Liver (tissue), 9 donors: Measurements from ENCODE around the gene SDF4. TPM values are rescaled to one million over a fixed set of nuclear protein-coding genes. Genes with fewer than 3 reads are reported as not detected.

Experiments
- DNase-seq: peaks from one replicate; pipeline ENCODE4 v3.0.0-alpha.2; 2017; ENCODE audit warnings: low spot score
- H3K27ac ChIP-seq, 2 donors: one replicate each; pipeline ENCODE4 v1.7.0; 2013; ENCODE audit warnings: inconsistent platforms in 2 of 2, low read length in 2 of 2, control low read depth in 1 of 2, low read depth in 1 of 2, mild to moderate bottlenecking in 1 of 2
- H3K27me3 ChIP-seq, 4 donors: one replicate each; pipeline versions ENCODE4 v1.6.1 to v1.7.0; 2013; ENCODE audit warnings: low read length in 3 of 4, inconsistent platforms in 1 of 4, mild to moderate bottlenecking in 1 of 4, moderate library complexity in 1 of 4; ENCODE audit not compliant: control insufficient read depth in 4 of 4, insufficient read depth in 4 of 4
- H3K36me3 ChIP-seq, 4 donors: one replicate each; pipeline versions ENCODE4 v1.6.1 to v1.7.0; 2013; ENCODE audit warnings: low read length in 3 of 4, mild to moderate bottlenecking in 3 of 4, low read depth in 1 of 4, moderate library complexity in 1 of 4; ENCODE audit not compliant: control insufficient read depth in 4 of 4, insufficient read depth in 3 of 4
- H3K4me1 ChIP-seq, 4 donors: one replicate each; pipeline versions ENCODE4 v1.6.1 to v1.7.0; 2013; ENCODE audit warnings: low read length in 3 of 4, mild to moderate bottlenecking in 3 of 4, moderate library complexity in 1 of 4; ENCODE audit not compliant: control insufficient read depth in 4 of 4, insufficient read depth in 4 of 4
- H3K4me3 ChIP-seq, 3 donors: one replicate each; pipeline versions ENCODE4 v1.6.1 to v1.7.0; 2013; ENCODE audit warnings: low read length in 3 of 3, control low read depth in 1 of 3, low read depth in 1 of 3, mild to moderate bottlenecking in 1 of 3
- H3K9ac ChIP-seq, 2 donors: one replicate each; pipeline ENCODE4 v1.7.0; 2013; ENCODE audit warnings: low read length in 2 of 2, mild to moderate bottlenecking in 2 of 2, moderate library complexity in 2 of 2, control low read depth in 1 of 2, low read depth in 1 of 2
- H3K9me3 ChIP-seq, 4 donors: one replicate each; pipeline versions ENCODE4 v1.6.1 to v1.7.0; 2013; ENCODE audit warnings: low read length in 3 of 4; ENCODE audit not compliant: control insufficient read depth in 4 of 4
- EGR1 ChIP-seq, 2 donors: IDR thresholded peaks; 2 replicates each; pipeline ENCODE4 v1.6.1; 2016 to 2018; ENCODE audit warnings: antibody characterized with exemption in 2 of 2, low read depth in 2 of 2
- FOXA2 ChIP-seq: IDR thresholded peaks from 2 replicates; pipeline ENCODE4 v1.6.1; 2016; ENCODE audit warnings: antibody characterized with exemption
- HNF4A ChIP-seq, 2 donors: conservative IDR thresholded peaks; 2 replicates each; pipeline ENCODE4 v1.6.1; 2016; ENCODE audit warnings: antibody characterized with exemption in 2 of 2, mild to moderate bottlenecking in 2 of 2
- HNF4G ChIP-seq: IDR thresholded peaks from 2 replicates; pipeline ENCODE4 v1.6.1; 2016; ENCODE audit warnings: antibody characterized with exemption
- NR2F2 ChIP-seq: IDR thresholded peaks from 2 replicates; pipeline ENCODE4 v1.6.1; 2016; ENCODE audit warnings: antibody characterized with exemption
- RAD21 ChIP-seq, 2 donors: IDR thresholded peaks; 2 replicates each; pipeline ENCODE4 v1.6.1; 2016; ENCODE audit warnings: antibody characterized with exemption in 2 of 2, mild to moderate bottlenecking in 2 of 2
- RXRA ChIP-seq, 2 donors: IDR thresholded peaks; 2 replicates each; pipeline ENCODE4 v1.6.1; 2017 to 2018; ENCODE audit warnings: antibody characterized with exemption in 2 of 2, mild to moderate bottlenecking in 1 of 2
- SP1 ChIP-seq: IDR thresholded peaks from 2 replicates; pipeline ENCODE4 v1.6.1; 2018; ENCODE audit warnings: antibody characterized with exemption, mild to moderate bottlenecking
- TAF1 ChIP-seq: conservative IDR thresholded peaks from 2 replicates; pipeline ENCODE4 v1.6.1; 2016; ENCODE audit warnings: antibody characterized with exemption, mild to moderate bottlenecking
- YY1 ChIP-seq: IDR thresholded peaks from 2 replicates; pipeline ENCODE4 v1.6.1; 2016; ENCODE audit warnings: antibody characterized with exemption, mild to moderate bottlenecking
- WGBS: extraction: QIAGEN DNeasy Blood & Tissue Kit; methylation state at CpG from one replicate; pipeline ENCODE4 v1.1.7; 2013; 5-methylcytosine and 5-hydroxymethylcytosine counted together
- polyA plus RNA-seq, 2 donors: library from polyadenylated mRNA; stranded (reverse) in 1 of 2; unstranded in 1 of 2; fragments of 200-250 nt in 1 of 2; fragments of >200 nt in 1 of 2; fragmentation: Nextera tagmentation in 1 of 2; extraction: Ambion mirVana in 1 of 2; gene quantifications; one replicate each; pipeline versions ENCODE4 v1.2.1 to v1.2.3, GENCODE V29; 2013 to 2015
- total RNA-seq, 2 donors: library from RNA; depleted of rRNA; stranded (reverse); fragments of >200 nt; gene quantifications; one replicate each; pipeline ENCODE4 v1.2.3, GENCODE V29; 2014
- TF ChIP-seq, protein P1 (sequence below): IDR thresholded peaks from 2 replicates; pipeline ENCODE4 v1.6.1; 2016; ENCODE audit warnings: antibody characterized with exemption
- TF ChIP-seq, protein P2 (sequence below): fragments of 150-350 bp; IDR thresholded peaks from 2 replicates; pipeline ENCODE4 v1.5.1; 2017; ENCODE audit warnings: improper control_type of control experiment, low read depth, low read length; ENCODE audit not compliant: missing input control
- TF ChIP-seq, protein P3 (sequence below): IDR thresholded peaks from 2 replicates; pipeline ENCODE4 v1.6.1; 2016; ENCODE audit warnings: antibody characterized with exemption
- donor health status: healthy.
- donor health status: healthy.
- donor health status: healthy.
- donor health status: healthy.
- donor health status: healthy.

The SDF4 gene
- total and polyA plus RNA-seq, 4 donors = 48.7 to 180 (median 75.9) TPM

DNA sequence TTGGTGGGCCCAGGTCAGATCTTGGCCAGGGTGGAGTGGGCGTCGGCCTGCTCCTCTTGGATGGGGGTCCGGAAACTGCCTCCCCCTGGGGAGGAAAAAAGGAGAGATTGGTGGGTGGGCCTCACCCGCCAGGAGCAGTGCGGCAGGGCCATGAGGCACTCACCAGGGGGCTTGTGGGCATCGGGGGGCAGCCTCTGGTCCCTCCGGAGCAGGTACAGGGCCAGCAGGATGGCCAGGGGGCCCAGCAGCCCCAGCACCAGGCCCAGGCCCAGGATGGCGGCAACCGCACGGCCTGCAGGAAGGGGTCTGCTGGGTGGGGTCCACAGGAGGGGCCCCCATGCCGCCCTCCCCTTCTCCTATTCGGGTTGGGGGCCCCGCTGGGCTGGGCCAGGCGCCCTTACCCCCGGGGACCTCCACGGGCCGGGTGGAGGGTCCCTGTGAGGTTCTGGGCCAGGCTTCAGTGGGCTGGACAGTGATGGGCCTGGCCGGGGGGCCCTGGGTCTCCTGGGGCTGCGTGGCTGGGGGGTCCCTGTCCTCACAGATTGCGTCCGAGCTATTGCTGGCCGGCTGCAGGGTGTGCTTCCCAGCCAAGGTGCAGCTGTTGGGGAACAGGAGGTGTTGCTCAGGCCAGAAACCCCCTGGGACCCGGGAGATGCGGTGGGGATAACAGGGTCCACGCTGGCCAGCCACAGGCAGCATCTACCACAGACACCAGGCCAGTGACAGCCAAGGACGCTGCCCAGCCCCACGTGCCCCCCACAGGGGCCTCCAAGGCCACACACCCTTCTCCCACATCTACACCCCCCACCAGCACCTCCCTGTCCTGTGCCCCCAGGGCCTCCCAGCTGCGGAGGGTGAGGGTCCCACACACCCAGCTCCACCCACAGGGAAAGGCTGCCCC, 20.0 kb downstream of the SDF4 start:
- no peak overlapping the region for H3K27ac ChIP-seq
- no peak for DNase-seq
- peaks cover 0 to 2% (median 0%) of the 10 kb centered on the region in 4 donors for H3K27me3 ChIP-seq
- TF ChIP-seq HNF4G (no peak), FOXA2 (no peak), NR2F2 (no peak), YY1 (no peak), SP1 (no peak), TAF1 (no peak), HNF4A (conservative IDR thresholded peaks at IDR 0.05) (no peak), RXRA (IDR thresholded peaks at IDR 0.05) (no peak), EGR1 (IDR thresholded peaks at IDR 0.05; ENCODE audit: low read depth in 2 of 2) (no peak), RAD21 (IDR thresholded peaks at IDR 0.05) (no peak)
- TF ChIP-seq, protein P1, sequence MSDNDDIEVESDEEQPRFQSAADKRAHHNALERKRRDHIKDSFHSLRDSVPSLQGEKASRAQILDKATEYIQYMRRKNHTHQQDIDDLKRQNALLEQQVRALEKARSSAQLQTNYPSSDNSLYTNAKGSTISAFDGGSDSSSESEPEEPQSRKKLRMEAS = no peak
- H3K4me3 ChIP-seq = no peak overlapping the region
- peaks cover 0 to 8% (median 2%) of the 10 kb centered on the region in 4 donors for H3K36me3 ChIP-seq
- no peak overlapping the region for H3K9ac ChIP-seq
- 91% methylated on average over 28 of the region's 28 CpGs for WGBS
- peaks cover 0 to 8% (median 0%) of the 10 kb centered on the region in 4 donors for H3K4me1 ChIP-seq
- no peaks in the 10 kb centered on the region for H3K9me3 ChIP-seq

DNA sequence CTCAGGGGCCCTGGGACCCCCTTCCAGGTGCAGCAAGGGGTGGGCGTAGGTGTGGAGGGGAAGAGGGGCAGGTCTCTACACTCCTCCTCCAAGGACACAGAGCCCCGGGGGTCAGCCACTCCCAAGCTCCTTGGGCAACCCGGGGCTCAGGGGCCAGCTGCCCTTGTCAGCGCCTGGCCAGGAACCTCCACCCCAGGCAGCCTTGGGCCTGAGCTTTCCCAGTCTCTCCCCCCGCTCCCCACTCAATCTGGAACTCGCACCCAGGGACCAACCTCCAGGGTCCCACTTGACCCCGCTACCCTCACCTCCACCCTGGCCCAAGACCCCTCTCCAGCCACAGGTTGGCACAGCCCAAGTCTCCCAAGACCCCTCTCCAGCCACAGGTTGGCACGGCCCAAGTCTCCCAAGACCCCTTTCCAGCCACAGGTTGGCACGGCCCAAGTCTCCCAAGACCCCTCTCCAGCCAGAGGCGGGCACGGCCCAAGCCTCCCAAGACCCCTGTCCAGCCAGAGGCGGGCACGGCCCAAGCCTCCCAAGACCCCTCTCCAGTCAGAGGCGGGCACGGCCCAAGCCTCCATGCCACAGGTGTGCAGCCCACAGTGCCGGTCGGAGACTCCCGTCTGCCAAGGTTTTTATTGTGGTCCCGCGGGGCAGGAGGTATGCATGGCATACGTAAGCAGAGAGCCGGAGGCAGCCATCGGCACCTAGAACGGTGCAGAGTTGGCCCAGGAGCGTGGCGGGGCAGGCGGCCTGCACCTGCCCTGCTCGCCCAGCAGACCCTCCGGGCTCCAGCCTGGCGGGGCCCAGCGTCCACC, 20.9 kb downstream of the SDF4 start:
- no peaks in the 10 kb centered on the region for H3K9me3 ChIP-seq
- peaks cover 0 to 2% (median 0%) of the 10 kb centered on the region in 4 donors for H3K36me3 ChIP-seq
- H3K4me3 ChIP-seq = no peak overlapping the region
- TF ChIP-seq EGR1 (IDR thresholded peaks at IDR 0.05; ENCODE audit: low read depth in 2 of 2) = no peak
- TF ChIP-seq, protein P2, sequence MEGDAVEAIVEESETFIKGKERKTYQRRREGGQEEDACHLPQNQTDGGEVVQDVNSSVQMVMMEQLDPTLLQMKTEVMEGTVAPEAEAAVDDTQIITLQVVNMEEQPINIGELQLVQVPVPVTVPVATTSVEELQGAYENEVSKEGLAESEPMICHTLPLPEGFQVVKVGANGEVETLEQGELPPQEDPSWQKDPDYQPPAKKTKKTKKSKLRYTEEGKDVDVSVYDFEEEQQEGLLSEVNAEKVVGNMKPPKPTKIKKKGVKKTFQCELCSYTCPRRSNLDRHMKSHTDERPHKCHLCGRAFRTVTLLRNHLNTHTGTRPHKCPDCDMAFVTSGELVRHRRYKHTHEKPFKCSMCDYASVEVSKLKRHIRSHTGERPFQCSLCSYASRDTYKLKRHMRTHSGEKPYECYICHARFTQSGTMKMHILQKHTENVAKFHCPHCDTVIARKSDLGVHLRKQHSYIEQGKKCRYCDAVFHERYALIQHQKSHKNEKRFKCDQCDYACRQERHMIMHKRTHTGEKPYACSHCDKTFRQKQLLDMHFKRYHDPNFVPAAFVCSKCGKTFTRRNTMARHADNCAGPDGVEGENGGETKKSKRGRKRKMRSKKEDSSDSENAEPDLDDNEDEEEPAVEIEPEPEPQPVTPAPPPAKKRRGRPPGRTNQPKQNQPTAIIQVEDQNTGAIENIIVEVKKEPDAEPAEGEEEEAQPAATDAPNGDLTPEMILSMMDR = no peak
- no peak for TF ChIP-seq NR2F2
- TF ChIP-seq FOXA2 = no peak
- no peak for TF ChIP-seq SP1
- TF ChIP-seq, protein P3, sequence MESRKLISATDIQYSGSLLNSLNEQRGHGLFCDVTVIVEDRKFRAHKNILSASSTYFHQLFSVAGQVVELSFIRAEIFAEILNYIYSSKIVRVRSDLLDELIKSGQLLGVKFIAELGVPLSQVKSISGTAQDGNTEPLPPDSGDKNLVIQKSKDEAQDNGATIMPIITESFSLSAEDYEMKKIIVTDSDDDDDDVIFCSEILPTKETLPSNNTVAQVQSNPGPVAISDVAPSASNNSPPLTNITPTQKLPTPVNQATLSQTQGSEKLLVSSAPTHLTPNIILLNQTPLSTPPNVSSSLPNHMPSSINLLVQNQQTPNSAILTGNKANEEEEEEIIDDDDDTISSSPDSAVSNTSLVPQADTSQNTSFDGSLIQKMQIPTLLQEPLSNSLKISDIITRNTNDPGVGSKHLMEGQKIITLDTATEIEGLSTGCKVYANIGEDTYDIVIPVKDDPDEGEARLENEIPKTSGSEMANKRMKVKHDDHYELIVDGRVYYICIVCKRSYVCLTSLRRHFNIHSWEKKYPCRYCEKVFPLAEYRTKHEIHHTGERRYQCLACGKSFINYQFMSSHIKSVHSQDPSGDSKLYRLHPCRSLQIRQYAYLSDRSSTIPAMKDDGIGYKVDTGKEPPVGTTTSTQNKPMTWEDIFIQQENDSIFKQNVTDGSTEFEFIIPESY = no peak
- TF ChIP-seq YY1 = no peak
- no peak for TF ChIP-seq HNF4A (conservative IDR thresholded peaks at IDR 0.05)
- peaks cover 0 to 14% (median 1%) of the 10 kb centered on the region in 4 donors for H3K4me1 ChIP-seq
- peaks cover 0 to 3% (median 0%) of the 10 kb centered on the region in 4 donors for H3K27me3 ChIP-seq
- WGBS = 93% methylated on average over 31 of the region's 31 CpGs
- H3K9ac ChIP-seq = no peak overlapping the region
- DNase-seq = no peak
- H3K27ac ChIP-seq = no peak overlapping the region
